GM18499 (cell line): ENCODE measurements around the gene RTN3.
"Not testable (repeated sequence)": the region's sequence is repeated elsewhere in the genome, so short reads cannot be mapped to it uniquely, and the experiment has no call there.

Experiments used
- ATAC-seq: cut with Tn5 transposase; IDR thresholded peaks from one replicate; pipeline ENCODE4 v1.9.1; 2021; ENCODE audit warnings: moderate number of reproducible peaks; ENCODE audit not compliant: insufficient read depth, unreplicated experiment

Gene RTN3, protein sequence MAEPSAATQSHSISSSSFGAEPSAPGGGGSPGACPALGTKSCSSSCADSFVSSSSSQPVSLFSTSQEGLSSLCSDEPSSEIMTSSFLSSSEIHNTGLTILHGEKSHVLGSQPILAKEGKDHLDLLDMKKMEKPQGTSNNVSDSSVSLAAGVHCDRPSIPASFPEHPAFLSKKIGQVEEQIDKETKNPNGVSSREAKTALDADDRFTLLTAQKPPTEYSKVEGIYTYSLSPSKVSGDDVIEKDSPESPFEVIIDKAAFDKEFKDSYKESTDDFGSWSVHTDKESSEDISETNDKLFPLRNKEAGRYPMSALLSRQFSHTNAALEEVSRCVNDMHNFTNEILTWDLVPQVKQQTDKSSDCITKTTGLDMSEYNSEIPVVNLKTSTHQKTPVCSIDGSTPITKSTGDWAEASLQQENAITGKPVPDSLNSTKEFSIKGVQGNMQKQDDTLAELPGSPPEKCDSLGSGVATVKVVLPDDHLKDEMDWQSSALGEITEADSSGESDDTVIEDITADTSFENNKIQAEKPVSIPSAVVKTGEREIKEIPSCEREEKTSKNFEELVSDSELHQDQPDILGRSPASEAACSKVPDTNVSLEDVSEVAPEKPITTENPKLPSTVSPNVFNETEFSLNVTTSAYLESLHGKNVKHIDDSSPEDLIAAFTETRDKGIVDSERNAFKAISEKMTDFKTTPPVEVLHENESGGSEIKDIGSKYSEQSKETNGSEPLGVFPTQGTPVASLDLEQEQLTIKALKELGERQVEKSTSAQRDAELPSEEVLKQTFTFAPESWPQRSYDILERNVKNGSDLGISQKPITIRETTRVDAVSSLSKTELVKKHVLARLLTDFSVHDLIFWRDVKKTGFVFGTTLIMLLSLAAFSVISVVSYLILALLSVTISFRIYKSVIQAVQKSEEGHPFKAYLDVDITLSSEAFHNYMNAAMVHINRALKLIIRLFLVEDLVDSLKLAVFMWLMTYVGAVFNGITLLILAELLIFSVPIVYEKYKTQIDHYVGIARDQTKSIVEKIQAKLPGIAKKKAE

DNA sequence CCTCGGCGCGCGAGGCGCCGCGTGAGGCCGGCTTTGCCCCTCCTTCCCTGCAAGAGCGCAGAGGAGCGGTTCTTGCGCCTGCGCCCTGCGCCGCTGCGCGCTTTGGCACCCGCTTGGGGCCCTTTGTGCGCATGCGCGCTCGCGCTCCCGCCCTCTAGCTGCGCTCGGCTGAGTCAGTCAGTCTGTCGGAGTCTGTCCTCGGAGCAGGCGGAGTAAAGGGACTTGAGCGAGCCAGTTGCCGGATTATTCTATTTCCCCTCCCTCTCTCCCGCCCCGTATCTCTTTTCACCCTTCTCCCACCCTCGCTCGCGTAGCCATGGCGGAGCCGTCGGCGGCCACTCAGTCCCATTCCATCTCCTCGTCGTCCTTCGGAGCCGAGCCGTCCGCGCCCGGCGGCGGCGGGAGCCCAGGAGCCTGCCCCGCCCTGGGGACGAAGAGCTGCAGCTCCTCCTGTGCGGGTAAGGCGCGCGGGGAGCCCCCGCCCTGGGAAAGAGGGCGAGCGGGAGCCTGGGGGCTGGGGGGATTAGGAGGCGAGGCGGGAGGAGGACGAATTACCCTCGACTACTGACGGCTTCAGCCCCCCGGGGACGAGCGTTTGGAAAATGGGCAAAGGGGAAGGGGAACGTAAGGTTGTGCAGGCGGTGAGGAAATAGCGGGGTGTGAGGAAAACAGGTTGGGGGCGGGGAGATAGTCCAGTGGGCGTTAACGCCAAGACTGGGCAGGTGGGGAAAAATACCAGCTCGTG lies at the start of gene RTN3:
Gene RTN3, plus strand, starts transcription at position 180 of the 745 bp plus-strand sequence. Its CDS starts 137 bp downstream, at position 317.
- ATAC-seq = peak; percentile 49

DNA sequence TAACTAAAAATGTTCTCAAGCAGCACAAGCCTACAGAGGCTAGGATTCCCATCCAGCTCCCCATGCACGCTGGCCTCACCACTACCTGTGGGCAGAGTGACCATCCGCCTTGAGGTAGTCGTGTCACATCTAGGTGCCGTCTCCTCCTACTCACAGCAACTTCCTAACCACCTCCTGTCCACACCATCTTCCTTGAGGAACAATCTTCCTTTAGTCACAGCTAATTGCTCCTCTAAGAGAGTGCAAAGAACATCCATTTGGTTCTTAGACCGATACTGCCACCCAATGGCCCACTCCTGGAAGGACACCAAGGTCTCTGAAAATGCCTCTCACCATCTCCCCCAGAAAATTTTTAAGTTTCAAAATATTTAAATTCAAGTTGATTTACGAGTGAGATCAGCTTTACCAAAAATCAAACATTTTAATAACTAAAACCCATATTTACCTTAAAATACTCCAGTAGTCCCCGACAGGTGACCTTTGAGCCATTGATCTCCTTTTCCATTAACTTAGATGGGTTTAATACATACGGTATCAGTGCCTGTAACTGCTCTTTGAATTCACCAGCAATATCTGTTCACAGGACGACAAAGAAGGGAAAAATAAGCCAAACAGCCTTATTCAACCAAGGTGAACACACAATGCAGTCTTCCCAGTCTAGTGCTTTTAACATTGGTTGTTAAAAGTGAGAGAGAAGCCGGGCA lies 45.4 kb upstream of the RTN3 start:
- ATAC-seq = no peak

DNA sequence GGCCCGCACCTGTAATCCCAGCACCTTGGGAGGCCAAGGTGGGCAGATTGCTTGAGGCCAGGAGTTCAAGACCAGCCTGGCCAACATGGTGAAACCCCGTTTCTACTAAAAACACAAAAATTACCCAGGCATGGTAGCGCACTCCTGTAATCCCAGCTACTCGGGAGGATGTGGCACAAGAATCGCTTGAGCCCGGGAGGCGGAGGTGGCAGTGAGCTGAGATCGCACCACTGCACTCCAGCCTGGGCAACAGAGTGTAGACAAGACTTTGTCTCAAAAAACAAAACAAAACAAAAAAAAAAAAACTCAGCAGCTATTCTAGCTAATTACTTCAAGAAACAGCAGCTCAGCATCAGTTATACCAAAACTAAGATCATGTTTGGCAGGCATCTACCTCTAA lies 42.9 kb upstream of the RTN3 start:
- ATAC-seq = not testable (repeated sequence)

DNA sequence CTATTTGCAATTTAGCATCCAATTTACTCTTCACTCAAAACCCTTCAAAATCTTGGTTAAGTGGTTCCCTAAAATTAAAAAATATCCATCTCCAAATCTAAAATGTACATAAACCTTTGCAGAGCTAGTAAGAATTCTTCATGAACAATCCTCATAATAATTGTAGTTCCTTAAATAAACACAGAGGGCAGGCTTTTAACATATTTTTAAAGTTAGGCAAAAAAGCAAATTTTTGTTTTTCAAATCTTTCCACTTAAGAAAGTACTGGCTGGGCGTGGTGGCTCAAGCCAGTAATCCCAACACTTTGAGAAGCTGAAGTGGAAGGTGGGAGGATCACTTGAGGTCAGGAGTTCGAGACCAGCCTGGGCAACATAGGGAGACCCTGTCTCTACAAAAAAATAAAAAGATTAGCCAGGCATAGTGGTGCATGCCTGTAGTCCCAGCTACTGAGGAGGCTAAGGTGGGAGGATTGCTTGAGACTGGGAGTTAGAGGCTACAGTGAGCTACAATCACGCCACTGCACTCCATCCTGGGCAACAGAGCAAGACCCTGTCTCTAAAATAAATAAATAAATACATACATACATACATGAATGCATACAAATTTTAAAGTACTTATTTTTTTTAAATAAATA lies 42.0 kb upstream of the RTN3 start:
- ATAC-seq = no peak

DNA sequence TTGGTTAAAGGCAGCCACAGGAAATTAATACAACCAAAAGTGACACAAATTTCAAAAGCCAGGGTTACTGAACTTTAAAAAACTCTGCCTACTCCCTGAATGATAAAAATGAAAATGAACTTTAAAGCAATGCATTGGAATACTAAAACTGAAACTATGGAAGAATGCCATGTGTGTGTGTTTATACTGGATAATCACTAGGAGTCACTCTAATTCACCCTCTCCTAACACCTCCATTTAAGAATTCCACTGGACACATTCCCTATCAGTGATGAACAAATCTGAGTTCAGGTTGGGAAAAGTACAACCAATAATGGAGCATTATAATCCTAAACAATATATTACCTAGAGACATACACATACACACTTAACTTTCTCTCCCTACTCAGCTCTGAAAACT lies 39.6 kb upstream of the RTN3 start:
- ATAC-seq = no peak

DNA sequence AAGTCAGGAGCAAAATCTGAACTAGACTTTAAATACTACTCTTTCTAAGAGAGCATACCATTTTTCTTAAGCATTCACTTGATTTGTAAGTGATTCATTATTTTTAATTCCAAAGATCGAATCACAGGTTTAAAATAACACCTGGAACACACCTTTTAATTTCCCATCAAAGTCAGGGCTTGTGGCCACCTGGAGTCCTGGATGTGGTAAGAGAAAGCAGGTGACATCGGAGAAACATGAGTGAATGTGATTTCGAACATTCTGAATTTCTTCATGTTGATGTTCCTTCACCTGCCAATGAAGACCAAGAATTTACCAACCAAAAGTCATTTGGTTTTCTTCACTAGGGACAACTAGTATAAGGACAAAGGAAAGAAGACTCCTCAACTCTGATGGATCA lies 38.1 kb upstream of the RTN3 start:
- no peak for ATAC-seq

DNA sequence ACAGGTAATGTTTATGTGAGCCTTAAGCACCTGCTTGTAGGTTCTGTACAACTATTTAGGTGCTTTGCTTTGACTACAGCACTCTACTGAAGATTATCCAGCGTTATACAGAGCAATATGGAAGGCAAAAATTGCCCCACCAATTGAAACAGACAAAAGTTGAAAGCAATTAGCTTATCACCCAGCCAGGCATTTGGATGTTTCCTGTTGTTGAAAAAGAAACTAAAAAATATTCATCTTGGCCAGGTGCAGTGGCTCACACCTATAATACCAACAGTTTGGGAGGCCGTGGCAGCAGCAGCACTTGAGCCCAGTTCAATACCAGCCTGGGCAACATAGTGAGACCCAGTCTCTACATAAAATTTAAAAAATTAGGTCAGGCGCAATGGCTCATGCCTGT lies 28.6 kb upstream of the RTN3 start:
- no peak for ATAC-seq

DNA sequence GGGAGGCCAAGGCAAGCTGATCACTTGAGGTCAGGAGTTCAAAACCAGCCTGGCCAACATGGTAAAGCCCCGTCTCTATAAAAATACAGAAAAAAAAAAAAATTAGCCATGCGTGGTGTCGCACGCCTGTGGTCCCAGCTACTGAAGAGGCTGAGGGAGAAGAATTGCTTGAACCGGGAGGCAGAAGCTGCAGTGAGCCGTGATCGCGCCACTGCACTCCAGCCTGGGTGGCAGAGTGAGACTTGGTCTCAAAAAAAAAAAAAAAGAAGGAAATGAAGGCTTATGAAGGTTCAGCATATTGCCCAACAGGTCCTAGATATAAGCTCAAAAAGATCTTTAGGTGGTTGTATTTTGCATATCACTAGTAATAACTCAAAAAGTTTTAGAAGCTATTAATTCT lies 20.3 kb upstream of the RTN3 start:
- no peak for ATAC-seq

DNA sequence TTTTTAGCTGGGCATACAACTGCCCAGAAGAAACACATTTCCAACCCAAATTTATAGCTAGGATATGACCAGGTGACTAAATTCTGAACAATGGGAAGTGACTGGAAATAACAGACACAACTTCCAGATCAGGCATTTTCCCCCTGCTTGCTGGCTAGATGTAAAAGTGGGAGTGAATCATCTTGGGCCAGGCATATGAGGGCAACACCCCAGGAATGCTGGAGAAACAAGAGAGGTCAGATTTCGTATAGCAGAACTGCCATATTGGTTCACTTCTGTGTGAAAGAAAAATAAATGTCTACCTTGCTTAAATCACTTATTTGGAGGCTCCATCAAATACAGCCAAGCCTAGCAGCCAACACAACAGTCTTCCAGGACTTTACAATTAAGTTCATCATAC lies 17.5 kb upstream of the RTN3 start:
- ATAC-seq = no peak

DNA sequence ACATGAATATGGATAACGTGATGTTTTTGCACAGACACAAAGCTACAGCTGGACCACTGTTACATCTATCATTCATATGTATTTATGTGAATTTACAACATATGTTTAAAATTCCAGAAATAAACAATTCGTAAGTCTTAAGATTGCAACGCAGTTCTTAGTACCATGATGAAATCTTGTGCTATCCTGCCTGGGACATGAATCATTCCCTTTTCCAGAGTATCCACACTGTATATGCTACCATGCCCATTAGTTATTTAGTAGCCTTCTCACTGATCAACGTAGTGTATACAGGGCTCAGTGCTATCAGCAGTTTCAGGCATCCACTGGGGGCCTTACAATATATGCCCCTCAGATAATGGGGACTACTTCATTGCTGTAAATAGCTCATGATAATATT lies 14.4 kb upstream of the RTN3 start:
- no peak for ATAC-seq

DNA sequence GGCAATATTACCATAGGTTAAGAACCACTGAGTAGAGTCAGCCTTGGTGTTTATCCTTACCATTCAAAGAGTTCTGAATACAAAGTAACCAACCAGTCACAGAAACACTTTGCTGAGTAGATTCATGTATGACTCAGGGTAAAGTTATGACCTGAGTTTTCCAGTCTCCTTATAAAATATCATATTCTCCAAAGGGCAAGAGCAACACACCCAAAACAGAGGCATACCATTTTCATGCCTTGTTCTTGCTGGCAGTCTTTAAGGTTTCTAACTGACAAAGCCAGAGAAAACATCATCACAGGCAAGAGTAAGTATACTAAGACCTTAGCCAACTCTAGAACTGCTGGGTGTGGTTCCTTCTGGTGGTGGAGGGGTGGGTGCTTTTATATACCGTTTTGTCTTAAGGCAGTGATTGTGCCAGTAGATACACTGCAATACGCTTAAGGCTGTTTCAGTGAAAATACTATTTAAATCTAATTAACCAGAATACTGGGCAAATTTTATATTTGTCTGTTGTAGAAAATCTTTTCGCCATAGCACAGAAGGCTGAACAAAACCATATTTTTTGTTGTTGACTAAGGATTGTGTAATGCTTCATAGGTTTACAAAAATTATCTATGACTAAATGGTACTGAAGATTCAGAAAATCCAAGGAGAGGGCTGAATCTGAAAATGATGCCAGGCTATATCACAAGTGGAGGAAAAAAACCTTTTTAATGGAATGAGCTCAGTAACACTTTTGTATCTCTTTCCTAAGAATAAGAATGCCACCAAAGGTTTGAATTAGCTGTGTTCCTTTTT lies 13.1 kb upstream of the RTN3 start:
- no peak for ATAC-seq

DNA sequence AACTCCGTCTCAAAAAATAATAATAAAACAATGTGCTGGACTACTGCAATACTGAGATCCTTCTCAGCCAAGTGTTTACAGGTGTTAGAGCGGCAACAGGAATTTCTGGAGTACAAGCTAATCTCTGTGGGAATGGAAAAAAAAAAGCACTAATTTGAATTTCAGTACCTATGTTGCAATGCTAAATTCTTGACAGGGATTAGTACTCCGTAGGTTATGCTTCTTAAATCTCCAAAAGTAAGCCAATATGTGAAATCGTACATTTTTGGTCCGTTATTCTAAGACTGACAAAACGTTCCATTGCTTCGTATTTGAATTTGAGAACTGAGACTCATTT lies 11.2 kb upstream of the RTN3 start:
- ATAC-seq = no peak

DNA sequence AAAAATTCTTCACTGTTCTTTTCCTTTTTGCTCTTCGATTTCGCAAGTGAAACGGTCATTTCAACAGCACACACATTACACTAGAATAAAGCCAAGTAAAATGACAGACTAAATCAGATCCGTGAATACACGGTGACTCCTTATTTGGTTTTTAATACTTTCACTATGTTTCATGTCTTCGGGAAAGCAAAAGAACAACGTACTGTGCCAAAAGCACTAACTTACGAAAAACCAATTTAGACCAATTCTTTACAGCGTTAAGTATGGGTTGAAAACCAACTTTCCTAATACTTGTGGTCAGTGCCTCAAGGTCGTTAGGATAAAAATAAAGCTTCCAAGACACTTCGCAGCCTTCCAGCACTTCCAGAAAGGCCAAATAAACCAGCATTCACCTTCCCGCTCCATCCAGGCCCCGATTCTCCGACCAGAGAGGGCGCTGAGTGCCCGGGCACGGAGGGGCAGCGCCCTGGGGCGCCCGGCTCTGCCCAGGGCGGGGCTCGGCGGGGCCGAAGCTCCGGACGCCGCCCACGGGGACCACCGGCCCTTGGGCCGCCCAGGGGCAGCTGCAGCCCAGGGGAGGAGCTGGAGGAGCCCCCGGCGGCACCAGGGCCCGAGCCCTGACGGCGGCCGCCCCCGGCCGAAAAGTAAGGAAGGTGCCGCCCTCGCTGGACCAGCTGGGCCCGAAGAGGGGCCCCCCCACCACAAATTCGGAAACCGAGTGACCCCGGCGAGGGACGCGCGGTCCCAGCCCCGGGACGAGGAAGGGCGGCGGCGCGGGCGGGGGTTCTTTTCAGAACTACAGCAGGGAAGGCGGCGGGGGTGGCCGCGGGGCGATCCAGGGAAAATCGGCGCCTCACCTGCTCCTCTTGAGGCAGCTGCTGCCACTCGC lies 10.6 kb upstream of the RTN3 start:
- no peak for ATAC-seq

DNA sequence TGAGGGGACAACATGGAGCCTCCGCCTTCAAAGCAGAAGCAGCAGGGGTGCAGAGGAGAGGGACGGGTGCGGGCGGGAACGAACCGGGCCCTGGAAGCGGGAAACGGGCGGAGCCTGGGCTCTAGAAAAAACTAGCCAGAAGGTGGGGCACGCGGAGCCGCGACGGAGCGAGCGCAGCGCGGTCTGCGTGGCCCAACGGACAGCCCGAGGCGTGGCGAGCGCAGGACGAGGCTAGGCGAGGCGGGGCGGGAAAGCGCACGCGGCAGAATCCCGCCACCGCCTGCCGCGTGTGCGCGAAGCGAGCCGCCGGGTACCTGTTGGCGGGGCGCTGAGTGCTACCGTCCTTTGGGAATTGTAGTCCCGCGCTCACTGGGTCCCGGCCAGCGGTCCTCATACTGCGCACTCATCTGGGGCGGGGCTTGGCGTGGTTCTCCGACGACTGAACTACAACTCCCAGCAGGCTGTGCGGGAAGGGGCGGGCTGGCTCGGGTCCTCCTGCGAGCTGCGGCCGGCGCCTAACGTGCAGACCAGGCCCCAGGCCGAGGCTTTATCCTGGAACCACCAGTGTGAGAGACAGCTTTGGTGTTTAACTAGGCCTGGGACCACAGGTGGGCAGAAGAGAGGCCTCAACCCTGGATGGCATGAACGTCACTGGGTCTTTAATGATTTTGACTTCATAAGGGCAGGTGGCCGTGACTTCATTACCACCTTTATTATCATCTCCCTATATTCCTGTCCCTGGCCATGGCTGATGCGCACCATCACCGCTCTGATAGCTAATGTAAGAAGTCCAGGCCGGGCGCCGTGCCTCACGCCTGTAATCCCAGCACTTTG lies 9.8 kb upstream of the RTN3 start, which contains the start of gene ATL3:
Gene ATL3, minus strand, starts transcription at position 55 of the 834 bp plus-strand sequence. Its CDS starts 41 bp downstream, at position 14.
- ATAC-seq = peak; percentile 64

DNA sequence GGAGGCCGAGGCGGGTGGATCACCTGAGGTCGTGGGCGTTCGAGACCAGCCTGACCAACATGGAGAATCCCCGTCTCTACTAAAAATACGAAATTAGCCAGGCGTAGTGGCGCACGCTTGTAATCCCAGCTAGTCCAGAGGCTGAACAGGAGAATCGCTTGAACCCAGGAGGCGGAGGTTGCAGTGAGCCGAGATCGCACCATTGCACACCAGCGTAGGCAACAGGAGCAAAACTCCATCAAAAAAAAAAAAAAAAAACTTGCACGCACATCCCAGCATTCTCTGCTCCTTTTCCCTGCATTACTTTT lies 9.2 kb upstream of the RTN3 start:
- no peak for ATAC-seq

DNA sequence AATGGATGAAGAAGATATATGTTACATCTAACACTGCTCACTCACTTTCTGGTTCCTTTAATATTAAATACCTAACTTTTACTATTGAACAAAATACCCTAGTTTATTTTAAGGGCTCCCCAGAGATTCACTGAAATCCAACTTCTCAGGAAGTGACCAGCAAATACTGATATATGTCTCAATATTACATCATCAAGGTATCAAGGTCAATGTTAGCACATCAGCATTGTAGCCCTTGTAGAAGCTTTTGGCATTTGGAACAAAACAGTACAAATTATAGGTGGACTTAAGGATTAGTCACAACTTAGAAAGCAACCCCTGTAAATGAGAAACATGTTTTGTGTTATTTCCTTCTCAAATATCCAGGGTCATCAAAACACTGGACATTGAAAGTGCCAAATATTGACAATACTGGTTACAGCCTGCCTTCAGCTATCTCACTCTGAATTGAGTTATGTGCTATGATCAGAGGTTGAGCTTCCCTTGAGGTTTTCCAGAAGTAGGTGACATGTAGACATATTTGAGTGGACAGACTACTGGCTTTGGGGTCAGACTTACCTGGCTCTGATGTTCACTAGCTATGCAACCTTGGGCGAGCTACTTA lies 8.3 kb upstream of the RTN3 start:
- no peak for ATAC-seq

DNA sequence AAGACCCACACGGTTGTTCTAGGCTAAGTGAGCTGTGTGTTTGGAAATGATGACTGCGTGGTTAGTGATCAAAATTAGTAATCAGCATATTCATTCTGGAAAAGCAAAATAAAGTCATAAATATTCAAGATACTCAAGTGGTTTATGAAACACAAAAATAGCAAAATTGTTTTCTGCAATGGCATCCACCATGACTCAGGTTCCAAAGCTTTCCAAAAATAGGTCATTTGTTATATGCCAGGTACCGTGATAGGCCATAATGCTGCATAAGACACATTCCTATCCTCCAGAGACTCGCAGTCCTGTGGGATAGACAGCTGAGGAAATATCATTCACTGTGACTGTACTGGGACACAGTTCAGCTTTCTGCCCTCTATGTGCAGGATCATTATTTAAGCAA lies 7.7 kb upstream of the RTN3 start:
- ATAC-seq = no peak
